Neuronal stem cell (in vitro differentiated cells): ENCODE measurements around the gene IQCM.

ENCODE experiments used
- DNase-seq: peaks from one replicate; pipeline ENCODE4 v3.0.0-alpha.2; 2013; ENCODE audit warnings: low spot score
- H2AFZ ChIP-seq: one replicate; pipeline ENCODE4 v1.6.1; 2013; ENCODE audit warnings: mild to moderate bottlenecking, low read length, inconsistent platforms
- H2AK5ac ChIP-seq: 2 replicates; pipeline ENCODE4 v1.6.1; 2013; ENCODE audit warnings: low read depth, mild to moderate bottlenecking, inconsistent platforms, low read length, moderate library complexity, mixed read lengths
- H2BK120ac ChIP-seq: 2 replicates; pipeline ENCODE4 v1.6.1; 2013; ENCODE audit warnings: low read depth, mild to moderate bottlenecking, inconsistent platforms, low read length, moderate library complexity, mixed read lengths
- H2BK12ac ChIP-seq: one replicate; pipeline ENCODE4 v1.6.1; 2013; ENCODE audit warnings: low read length, inconsistent platforms
- H2BK15ac ChIP-seq: 2 replicates; pipeline ENCODE4 v1.6.1; 2013; ENCODE audit warnings: mild to moderate bottlenecking, low read length, inconsistent platforms, mixed read lengths
- H2BK5ac ChIP-seq: one replicate; pipeline ENCODE4 v1.6.1; 2013; ENCODE audit warnings: inconsistent platforms, mild to moderate bottlenecking, low read length, moderate library complexity
- H3K14ac ChIP-seq: one replicate; pipeline ENCODE4 v1.6.1; 2013; ENCODE audit warnings: low read length, inconsistent platforms
- H3K18ac ChIP-seq: 2 replicates; pipeline ENCODE4 v1.6.1; 2013; ENCODE audit warnings: low read length, inconsistent platforms
- H3K23ac ChIP-seq: 2 replicates; pipeline ENCODE4 v1.6.1; 2013; ENCODE audit warnings: low read depth, mild to moderate bottlenecking, mixed read lengths, low read length, inconsistent platforms; ENCODE audit not compliant: poor library complexity
- H3K27ac ChIP-seq: replicated peaks from 3 replicates; pipeline ENCODE4 v1.5.1; 2013; ENCODE audit warnings: low read length, inconsistent platforms
- H3K27me3 ChIP-seq, 3 experiments: 2 replicates each; pipeline ENCODE4 v1.6.1; 2013; ENCODE audit warnings: low read length in 3 of 3, mild to moderate bottlenecking in 2 of 3, inconsistent platforms in 1 of 3, low read depth in 1 of 3, mixed read lengths in 1 of 3, moderate library complexity in 1 of 3; ENCODE audit not compliant: control insufficient read depth in 3 of 3, insufficient read depth in 3 of 3
- H3K36me3 ChIP-seq, 2 donors: replicated peaks in 1 of 2; 2 replicates each; pipeline ENCODE4 v1.6.1; 2013; ENCODE audit warnings: low read length in 2 of 2; ENCODE audit not compliant: control insufficient read depth in 2 of 2, insufficient read depth in 2 of 2
- H3K4ac ChIP-seq: 2 replicates; pipeline ENCODE4 v1.6.1; 2013; ENCODE audit warnings: inconsistent platforms, mild to moderate bottlenecking, low read length, moderate library complexity
- H3K4me1 ChIP-seq, 2 donors: 1 replicate in 1 of 2; 2 replicates in 1 of 2; pipeline ENCODE4 v1.6.1; 2013; ENCODE audit warnings: low read length in 2 of 2, low read depth in 1 of 2; ENCODE audit not compliant: control insufficient read depth in 2 of 2, insufficient read depth in 1 of 2
- H3K4me2 ChIP-seq: one replicate; pipeline ENCODE4 v1.6.1; 2013; ENCODE audit warnings: mild to moderate bottlenecking, low read length, inconsistent platforms; ENCODE audit not compliant: insufficient read depth, poor library complexity, severe bottlenecking
- H3K4me3 ChIP-seq, 2 donors: 2 replicates each; pipeline ENCODE4 v1.5.1; 2013; ENCODE audit warnings: low read length in 2 of 2, mild to moderate bottlenecking in 2 of 2, inconsistent platforms in 1 of 2, moderate library complexity in 1 of 2
- H3K79me1 ChIP-seq: one replicate; pipeline ENCODE4 v1.6.1; 2013; ENCODE audit warnings: low read depth, mild to moderate bottlenecking, inconsistent platforms, low read length, moderate library complexity
- H3K9ac ChIP-seq: one replicate; pipeline ENCODE4 v1.6.1; 2013; ENCODE audit warnings: mild to moderate bottlenecking, low read depth, low read length, inconsistent platforms; ENCODE audit not compliant: poor library complexity
- H3K9me3 ChIP-seq, 2 donors: replicated peaks in 1 of 2; 2 replicates each; pipeline versions ENCODE3 to v1.6.1; 2013; ENCODE audit warnings: low read length in 2 of 2, mild to moderate bottlenecking in 2 of 2, inconsistent platforms in 1 of 2, low read depth in 1 of 2, mixed read lengths in 1 of 2, moderate library complexity in 1 of 2; ENCODE audit not compliant: control insufficient read depth in 2 of 2, insufficient read depth in 1 of 2
- H4K8ac ChIP-seq: one replicate; pipeline ENCODE4 v1.6.1; 2013; ENCODE audit warnings: low read depth, mild to moderate bottlenecking, inconsistent platforms, low read length, moderate library complexity
- H4K91ac ChIP-seq: one replicate; pipeline ENCODE4 v1.6.1; 2013; ENCODE audit warnings: low read length, low read depth, mild to moderate bottlenecking, inconsistent platforms; ENCODE audit not compliant: poor library complexity
- WGBS, 2 donors: extraction: QIAGEN DNeasy Blood & Tissue Kit; methylation state at CpG; one replicate each; pipeline ENCODE4 v1.1.7; 2013; ENCODE audit warnings: missing lambda C conversion rate in 2 of 2, mixed read lengths in 1 of 2; ENCODE audit not compliant: insufficient read length in 2 of 2, insufficient replicate concordance in 1 of 2; ENCODE audit errors: extremely low coverage in 2 of 2; 5-methylcytosine and 5-hydroxymethylcytosine counted together

IQCM gene

DNA sequence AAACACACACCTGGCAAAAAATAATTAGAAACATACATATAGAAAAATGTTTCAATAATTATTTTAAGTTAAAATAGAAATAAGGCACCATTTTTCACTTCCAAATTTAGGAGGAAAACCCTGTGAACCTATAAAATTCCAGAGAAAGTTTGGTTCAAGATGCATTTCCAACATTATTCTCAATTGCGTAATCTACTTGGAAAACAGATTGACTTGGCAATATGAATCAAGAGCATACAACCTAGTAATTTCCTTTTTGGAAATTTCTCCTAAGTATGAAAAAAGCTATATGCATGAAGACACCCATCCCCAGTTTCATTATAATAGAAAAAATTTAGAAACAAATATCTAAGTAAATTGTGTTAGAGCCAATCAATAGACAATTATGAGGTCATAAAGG lies 242.9 kb downstream of the IQCM start:
- DNase-seq: no peak
- Histone ChIP-seq H4K91ac (no peak overlapping the region), H3K4me2 (no peak overlapping the region), H2AK5ac (no peak overlapping the region), H3K9me3 (no peaks in the 10 kb centered on the region), H2BK12ac (no peak overlapping the region), H3K4me3 (no peak overlapping the region), H3K79me1 (no peaks in the 10 kb centered on the region), H2BK15ac (no peak overlapping the region), H3K9ac (no peak overlapping the region), H3K23ac (no peak overlapping the region), H2AFZ (no peak overlapping the region), H2BK120ac (no peak overlapping the region), H3K14ac (no peak overlapping the region), H3K4ac (no peak overlapping the region), H4K8ac (no peak overlapping the region), H2BK5ac (no peak overlapping the region), H3K27me3 (no peaks in the 10 kb centered on the region), H3K18ac (no peak overlapping the region), H3K4me1 (no peaks in the 10 kb centered on the region), H3K36me3 (no peaks in the 10 kb centered on the region), H3K27ac (no peak overlapping the region)
- no CpG with 5 or more reads among the region's 1 CpG for WGBS, 2 donors

GRCh38 chr4:149555799-149556198 lies 259.8 kb downstream of the IQCM start:
- no CpG with 5 or more reads among the region's 1 CpG for WGBS, 2 donors
- H2AFZ ChIP-seq: no peak overlapping the region
- DNase-seq: no peak

GRCh38 chr4:149555146-149555545 lies 260.5 kb downstream of the IQCM start:
- H2BK120ac ChIP-seq: no peak overlapping the region

More at GRCh38 chr4:149555799-149556198, 259.8 kb downstream of the IQCM start:
- H2AK5ac ChIP-seq: no peak overlapping the region
- no peak overlapping the region for H2BK120ac ChIP-seq
- H3K9me3 ChIP-seq: no peaks in the 10 kb centered on the region
- no peak overlapping the region for H3K18ac ChIP-seq
- no peak overlapping the region for H4K91ac ChIP-seq
- H3K23ac ChIP-seq: no peak overlapping the region
- no peak overlapping the region for H2BK15ac ChIP-seq
- H3K9ac ChIP-seq: no peak overlapping the region
- no peak overlapping the region for H3K27ac ChIP-seq
- no peak overlapping the region for H3K14ac ChIP-seq
- no peak overlapping the region for H3K4me3 ChIP-seq
- H2BK12ac ChIP-seq: no peak overlapping the region
- H3K4me2 ChIP-seq: no peak overlapping the region
- no peaks in the 10 kb centered on the region for H3K4me1 ChIP-seq
- H3K27me3 ChIP-seq: no peaks in the 10 kb centered on the region
- H3K4ac ChIP-seq: no peak overlapping the region
- no peaks in the 10 kb centered on the region for H3K36me3 ChIP-seq
- H2BK5ac ChIP-seq: no peak overlapping the region
- no peaks in the 10 kb centered on the region for H3K79me1 ChIP-seq
- no peak overlapping the region for H4K8ac ChIP-seq

DNA sequence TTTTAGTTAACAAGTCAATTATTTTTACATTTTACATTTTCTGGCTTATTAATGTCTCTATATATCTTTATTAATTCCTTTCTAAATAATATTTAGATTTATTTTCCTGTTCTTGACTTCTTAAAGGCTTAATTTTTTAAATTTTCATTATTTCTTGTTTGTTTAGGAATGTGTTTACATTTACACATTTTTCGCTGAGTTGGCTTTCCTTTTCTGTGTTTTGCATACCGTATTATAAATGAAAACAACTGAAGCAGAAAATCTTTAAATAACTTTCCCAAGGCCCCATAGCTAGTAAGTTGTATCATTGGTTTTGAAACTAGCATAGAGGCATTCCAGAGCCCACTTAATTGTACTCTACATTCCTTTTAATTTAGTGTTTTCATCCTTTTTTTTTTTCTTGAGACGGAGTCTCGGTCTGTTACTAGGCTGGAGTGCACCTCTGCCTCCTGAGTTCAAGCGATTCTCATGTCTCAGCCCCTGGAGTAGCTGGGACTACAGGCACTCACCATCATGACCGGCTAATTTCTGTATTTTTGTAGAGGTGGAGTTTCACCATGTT lies 261.6 kb downstream of the IQCM start:
- H3K79me1 ChIP-seq: no peaks in the 10 kb centered on the region
- H3K18ac ChIP-seq: no peak overlapping the region
- H3K27me3 ChIP-seq: no peaks in the 10 kb centered on the region
- H2BK120ac ChIP-seq: no peak overlapping the region
- no peak overlapping the region for H4K8ac ChIP-seq
- no peak overlapping the region for H2AK5ac ChIP-seq
- H3K4ac ChIP-seq: no peak overlapping the region
- WGBS, 2 donors: no CpG with 5 or more reads among the region's 6 CpGs
- no peak overlapping the region for H2BK5ac ChIP-seq
- H3K9me3 ChIP-seq: no peaks in the 10 kb centered on the region
- no peaks in the 10 kb centered on the region for H3K36me3 ChIP-seq
- H3K14ac ChIP-seq: no peak overlapping the region
- no peak overlapping the region for H2BK12ac ChIP-seq
- no peak overlapping the region for H3K23ac ChIP-seq
- no peak overlapping the region for H4K91ac ChIP-seq
- no peak overlapping the region for H3K9ac ChIP-seq
- H2BK15ac ChIP-seq: no peak overlapping the region
- H3K4me1 ChIP-seq: no peaks in the 10 kb centered on the region
- no peak overlapping the region for H2AFZ ChIP-seq
- H3K4me3 ChIP-seq: no peak overlapping the region
- H3K27ac ChIP-seq: no peak overlapping the region
- no peak overlapping the region for H3K4me2 ChIP-seq
- DNase-seq: no peak

More at GRCh38 chr4:149555146-149555545, 260.5 kb downstream of the IQCM start:
- Histone ChIP-seq H3K79me1 (no peaks in the 10 kb centered on the region), H3K4me1 (no peaks in the 10 kb centered on the region), H3K4me2 (no peak overlapping the region), H3K9me3 (no peaks in the 10 kb centered on the region), H2BK5ac (no peak overlapping the region), H2BK12ac (no peak overlapping the region), H2AFZ (no peak overlapping the region), H3K4me3 (no peak overlapping the region), H3K27ac (no peak overlapping the region), H2AK5ac (no peak overlapping the region), H3K23ac (no peak overlapping the region), H3K27me3 (no peaks in the 10 kb centered on the region), H3K36me3 (no peaks in the 10 kb centered on the region), H3K4ac (no peak overlapping the region), H3K18ac (no peak overlapping the region), H3K9ac (no peak overlapping the region), H3K14ac (no peak overlapping the region), H4K91ac (no peak overlapping the region), H2BK15ac (no peak overlapping the region), H4K8ac (no peak overlapping the region)
- no CpG with 5 or more reads among the region's 1 CpG for WGBS, 2 donors
- no peak for DNase-seq
